Heart right ventricle (tissue), 16 donors: ENCODE results near the gene PDE1A. TPM values are rescaled to one million over a fixed set of nuclear protein-coding genes. Genes with fewer than 3 reads are reported as not detected.

Experiments
- ATAC-seq, 8 donors: fragments of 200-7000 bp; cut with Tn5 transposase; one replicate each; pipeline ENCODE4 v1.9.1; 2020; ENCODE audit warnings: mild to moderate bottlenecking in 8 of 8, moderate library complexity in 8 of 8, moderate number of reproducible peaks in 1 of 8
- DNase-seq, 2 donors: peaks; one replicate each; pipeline ENCODE4 v3.0.0-alpha.2; 2020
- H3K27ac ChIP-seq, 10 donors: fragments of 200-600 bp; sonication (generic) in 2 of 10; one replicate each; pipeline versions ENCODE4 v1.5.0 to v1.8.0; 2020 to 2022; ENCODE audit warnings: mild to moderate bottlenecking in 3 of 10
- H3K27me3 ChIP-seq, 7 donors: fragments of 200-600 bp; one replicate each; pipeline ENCODE4 v1.8.0; 2021 to 2022; ENCODE audit warnings: mild to moderate bottlenecking in 2 of 7
- H3K36me3 ChIP-seq, 9 donors: fragments of 200-600 bp; sonication (generic) in 1 of 9; one replicate each; pipeline versions ENCODE4 v1.5.0 to v1.8.0; 2020 to 2022; ENCODE audit warnings: mild to moderate bottlenecking in 2 of 9
- H3K4me1 ChIP-seq, 9 donors: fragments of 200-600 bp; sonication (generic) in 1 of 9; one replicate each; pipeline versions ENCODE4 v1.5.0 to v1.8.0; 2020 to 2022; ENCODE audit warnings: mild to moderate bottlenecking in 4 of 9
- H3K4me3 ChIP-seq, 10 donors: fragments of 200-600 bp; sonication (generic) in 2 of 10; one replicate each; pipeline versions ENCODE4 v1.5.0 to v1.8.0; 2020 to 2022; ENCODE audit warnings: mild to moderate bottlenecking in 7 of 10, moderate library complexity in 2 of 10
- H3K9me3 ChIP-seq, 11 donors: fragments of 200-600 bp in 10 of 11; sonication (generic) in 2 of 11; one replicate each; pipeline versions ENCODE4 v1.5.0 to v1.8.0; 2013 to 2022; ENCODE audit warnings: mild to moderate bottlenecking in 2 of 11, control low read depth in 1 of 11, moderate library complexity in 1 of 11
- WGBS, 2 donors: extraction: QIAGEN DNeasy Blood & Tissue Kit; methylation state at CpG; one replicate each; pipeline ENCODE4 v1.1.7; 2013; ENCODE audit warnings: inconsistent platforms in 1 of 2; 5-methylcytosine and 5-hydroxymethylcytosine counted together
- intact Hi-C, 10 donors: fragments of 100-400 bp; cut with DNase I; formaldehyde crosslinking; loops; one replicate each; pipeline versions ENCODE4 v1.11.1 to v1.14.2; 2022
- polyA plus RNA-seq, 2 donors: library from polyadenylated mRNA; stranded (reverse); fragments of 200-250 nt; gene quantifications; one replicate each; pipeline ENCODE4 v1.2.3, GENCODE V29; 2013
- total RNA-seq, 10 donors: library from RNA; stranded (reverse); fragmentation: NEBNext Ultra II Directional in 3 of 10; extraction: Animal tissue kit (Norgen Biotek cat#: 25700) in 3 of 10; gene quantifications; one replicate each; pipeline versions ENCODE4 v1.2.1 to v1.2.4, GENCODE V29; 2021 to 2023
- TF ChIP-seq, protein P1 (sequence below), 9 donors: fragments of 200-600 bp; sonication (generic) in 2 of 9; IDR thresholded peaks; one replicate each; pipeline versions ENCODE4 v1.5.0 to v1.8.0; 2021 to 2022; ENCODE audit warnings: antibody characterized with exemption in 9 of 9, mild to moderate bottlenecking in 5 of 9, moderate library complexity in 1 of 9
- donor health status: Arrhythmogenic right ventricular cardiomyopathy.
- donor health status: ischemic (EF 13 %, LVEDD 7.1; RV severe dilation, severe dysfunction).
- donor health status: healthy with polysubstance abuse.
- donor health status: DM: no; HTN: yes; CAD: no.
- donor health status: DM: no; HTN: no; CAD: no.
- donor health status: ischemic (EF 25% LVEDD 6.9; RV normal size, moderate dysfunction).
- donor health status: ischemic (EF 25% LVEDD 5.7; RV mildly dilated, moderate dysfunction).
- donor health status: healthy.
- donor health status: DM: yes; HTN: yes; CAD: no.
- donor health status: Ischemic cardiomyopathy.
- donor health status: ischemic (EF 35%, LVEDD 5.7; RV mildly dilated, moderate dysfunction).
- donor health status: nonischemic (EF 11% LVEDD 7.7; RV severe dilation, severe dysfunction).
- donor health status: DM: yes; HTN: yes; CAD: no.
- donor health status: PGD.
- donor health status: ischemic (EF 29% LVEDD 5.4; RV normal size, mild dysfunction).
- donor health status: nonischemic (EF 23%, LVEDD 6.1; RV moderate dilation, normal function).

The PDE1A gene
- total and polyA plus RNA-seq, 12 donors, result 3.6 to 66.7 (median 14.8) TPM

DNA sequence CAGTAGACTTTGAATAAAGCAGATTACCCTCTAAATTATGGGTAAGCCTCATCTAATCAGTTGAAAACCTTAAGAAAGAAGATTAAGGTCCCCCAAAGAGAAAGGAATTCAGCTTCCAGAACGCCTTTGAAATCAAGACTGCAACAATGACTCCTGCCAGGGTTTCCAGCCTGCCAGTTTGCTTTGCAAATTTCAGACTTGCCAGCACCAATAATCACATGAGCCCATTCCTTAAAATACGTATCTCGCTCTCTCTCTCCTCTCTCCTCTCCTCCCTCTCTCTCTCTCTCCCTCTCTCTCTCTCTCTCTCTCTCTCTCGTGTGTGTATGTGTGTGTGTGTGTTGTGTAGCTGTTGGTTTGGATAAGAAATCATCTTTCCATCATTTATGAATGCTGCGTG, 184.2 kb downstream of the PDE1A start:
- H3K36me3 ChIP-seq, result peaks cover 0 to 20% (median 0%) of the 10 kb centered on the region in 9 donors
- H3K9me3 ChIP-seq, result no peaks in the 10 kb centered on the region
- DNase-seq, result no peak
- peak in 2 of 8 donors; percentile 16 to 43 for ATAC-seq
- intact Hi-C loops, result loop anchor here in 3 of 10 donors (5.0 to 10.0 kb wide), 4 partner anchors 132 to 410 kb away; partner anchors contain the start of gene PDE1A (in 2 of the 3)
- H3K27ac ChIP-seq, result peak overlapping the region in 1 of 10 donors; percentile 22
- H3K4me1 ChIP-seq, result peaks cover 0 to 22% (median 9%) of the 10 kb centered on the region in 9 donors
- H3K4me3 ChIP-seq, result no peak overlapping the region
- 52 to 68% methylated on average over 4 to 5 of the region's 5 CpGs for WGBS, 2 donors
- TF ChIP-seq, protein P1, sequence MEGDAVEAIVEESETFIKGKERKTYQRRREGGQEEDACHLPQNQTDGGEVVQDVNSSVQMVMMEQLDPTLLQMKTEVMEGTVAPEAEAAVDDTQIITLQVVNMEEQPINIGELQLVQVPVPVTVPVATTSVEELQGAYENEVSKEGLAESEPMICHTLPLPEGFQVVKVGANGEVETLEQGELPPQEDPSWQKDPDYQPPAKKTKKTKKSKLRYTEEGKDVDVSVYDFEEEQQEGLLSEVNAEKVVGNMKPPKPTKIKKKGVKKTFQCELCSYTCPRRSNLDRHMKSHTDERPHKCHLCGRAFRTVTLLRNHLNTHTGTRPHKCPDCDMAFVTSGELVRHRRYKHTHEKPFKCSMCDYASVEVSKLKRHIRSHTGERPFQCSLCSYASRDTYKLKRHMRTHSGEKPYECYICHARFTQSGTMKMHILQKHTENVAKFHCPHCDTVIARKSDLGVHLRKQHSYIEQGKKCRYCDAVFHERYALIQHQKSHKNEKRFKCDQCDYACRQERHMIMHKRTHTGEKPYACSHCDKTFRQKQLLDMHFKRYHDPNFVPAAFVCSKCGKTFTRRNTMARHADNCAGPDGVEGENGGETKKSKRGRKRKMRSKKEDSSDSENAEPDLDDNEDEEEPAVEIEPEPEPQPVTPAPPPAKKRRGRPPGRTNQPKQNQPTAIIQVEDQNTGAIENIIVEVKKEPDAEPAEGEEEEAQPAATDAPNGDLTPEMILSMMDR (IDR thresholded peaks at IDR 0.05), result no peak
- no peaks in the 10 kb centered on the region for H3K27me3 ChIP-seq

- H3K9me3 ChIP-seq, result no peaks in the 10 kb centered on the region
- no peak for ATAC-seq
- no peaks in the 10 kb centered on the region for H3K27me3 ChIP-seq
- H3K4me3 ChIP-seq, result no peak overlapping the region
- intact Hi-C loops, result loop anchor here in 3 of 10 donors (5.0 to 10.0 kb wide), 4 partner anchors 133 to 410 kb away; partner anchors contain the start of gene PDE1A (in 2 of the 3)
- peaks cover 0 to 20% (median 0%) of the 10 kb centered on the region in 9 donors for H3K36me3 ChIP-seq
- TF ChIP-seq, protein P1 (IDR thresholded peaks at IDR 0.05), result no peak
- H3K27ac ChIP-seq, result no peak overlapping the region
- peaks cover 0 to 22% (median 9%) of the 10 kb centered on the region in 9 donors for H3K4me1 ChIP-seq
- DNase-seq, result no peak
- 81 to 93% methylated on average over 1 of the region's 1 CpG for WGBS, 2 donors
Measured at GRCh38 chr2:182241936-182242335, 184.9 kb downstream of the PDE1A start.

DNA sequence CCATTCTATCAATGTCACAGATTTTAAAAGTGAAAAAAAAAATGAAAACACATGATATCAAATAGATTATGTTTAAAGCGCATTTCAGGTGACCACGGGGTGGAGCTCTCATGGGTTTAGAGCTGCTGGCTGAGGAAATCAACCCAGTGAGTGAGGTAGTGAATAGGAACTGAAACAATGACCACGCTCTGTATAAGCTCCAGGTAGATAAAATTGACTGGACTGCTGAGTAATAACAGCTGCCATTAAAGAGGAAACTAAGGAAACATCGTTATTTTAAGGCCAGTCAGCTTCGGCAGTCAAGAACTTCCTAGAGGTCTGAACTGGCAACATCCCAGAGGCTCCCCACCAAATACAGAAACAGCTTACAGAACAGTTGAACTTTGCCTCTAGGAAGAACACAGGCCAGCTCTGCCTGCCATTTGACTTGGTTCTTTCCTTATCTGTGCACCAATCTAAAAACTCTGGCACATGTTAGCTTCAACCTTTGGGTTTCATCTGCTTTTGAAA, 185.9 kb downstream of the PDE1A start:
- Histone ChIP-seq H3K4me3 (no peak overlapping the region), H3K36me3 (peaks cover 0 to 20% (median 0%) of the 10 kb centered on the region in 9 donors), H3K27ac (peak overlapping the region in 2 of 10 donors; percentile 49 to 50), H3K27me3 (no peaks in the 10 kb centered on the region), H3K9me3 (no peaks in the 10 kb centered on the region), H3K4me1 (peaks cover 0 to 22% (median 9%) of the 10 kb centered on the region in 9 donors)
- TF ChIP-seq, protein P1 (IDR thresholded peaks at IDR 0.05), result peak in 6 of 9 donors; percentile 32 to 53 (median 48)
- DNase-seq (no peak), ATAC-seq (peak; percentile 43 to 75 (median 66))
- 41 to 43% methylated on average over 5 of the region's 5 CpGs for whole genome bisulfite sequencing, 2 donors
- intact Hi-C loops, result loop anchor here in 3 of 10 donors (5.0 to 10.0 kb wide), 4 partner anchors 134 to 411 kb away; partner anchors contain the start of gene PDE1A (in 2 of the 3)

- Histone ChIP-seq H3K4me3 (no peak overlapping the region), H3K27me3 (no peaks in the 10 kb centered on the region), H3K27ac (no peak overlapping the region), H3K36me3 (peaks cover 0 to 22% (median 0%) of the 10 kb centered on the region in 9 donors), H3K9me3 (no peaks in the 10 kb centered on the region), H3K4me1 (peaks cover 0 to 29% (median 3%) of the 10 kb centered on the region in 9 donors)
- TF ChIP-seq, protein P1 (IDR thresholded peaks at IDR 0.05), result no peak
- intact Hi-C loops, result no loop called here
- no peak for DNase-seq
- ATAC-seq, result no peak
Measured at GRCh38 chr2:182230561-182230960, 196.3 kb downstream of the PDE1A start.
